HG03103 (cell line): ENCODE measurements around the gene NRP2.
A peak's percentile ranks its signal among the peaks of the same experiment; 100 is the strongest.

Source experiments
- ATAC-seq: cut with Tn5 transposase; IDR thresholded peaks from one replicate; pipeline ENCODE4 v1.9.1; 2021; ENCODE audit warnings: low read depth; ENCODE audit not compliant: unreplicated experiment

Gene NRP2

DNA sequence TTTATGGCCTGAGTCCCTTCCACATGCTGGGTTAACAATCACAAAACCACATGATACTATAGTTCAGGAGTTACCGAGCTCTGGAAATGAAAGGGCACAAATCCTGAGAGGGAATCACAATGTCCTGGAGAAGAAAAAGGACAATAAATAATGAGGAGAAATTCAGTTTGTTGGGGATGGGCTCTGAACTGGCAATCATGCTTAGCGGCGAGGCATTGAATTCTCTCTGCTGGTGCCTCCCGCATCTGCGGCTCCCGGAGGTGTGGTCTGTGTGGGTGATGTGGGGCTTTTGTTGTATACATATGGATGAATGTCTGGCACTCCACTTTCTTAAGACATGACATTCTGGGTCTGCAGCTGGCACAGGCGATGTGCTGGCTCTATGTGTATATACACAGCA is 46.1 kb downstream of the NRP2 start:
- no peak for ATAC-seq

DNA sequence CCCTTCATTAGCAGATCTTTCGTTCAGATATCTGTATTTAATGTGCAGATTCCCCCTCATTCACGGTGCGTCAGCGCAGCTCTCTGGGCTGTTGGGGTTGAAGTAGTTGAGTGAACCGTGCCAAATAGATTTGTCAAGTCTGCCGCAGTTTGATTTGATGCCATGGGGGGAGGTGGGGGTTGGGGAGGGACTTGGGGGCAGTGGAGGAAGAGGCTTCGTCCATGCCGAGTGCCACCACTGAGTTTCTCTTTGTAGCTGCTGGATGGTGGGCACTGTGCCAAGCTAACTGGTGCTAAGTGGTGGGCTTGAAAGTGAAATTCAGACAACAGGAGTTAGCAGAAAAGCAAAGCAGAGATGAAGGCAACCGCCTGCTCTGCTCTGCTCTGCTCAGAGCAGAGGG is 47.9 kb downstream of the NRP2 start:
- ATAC-seq: no peak

DNA sequence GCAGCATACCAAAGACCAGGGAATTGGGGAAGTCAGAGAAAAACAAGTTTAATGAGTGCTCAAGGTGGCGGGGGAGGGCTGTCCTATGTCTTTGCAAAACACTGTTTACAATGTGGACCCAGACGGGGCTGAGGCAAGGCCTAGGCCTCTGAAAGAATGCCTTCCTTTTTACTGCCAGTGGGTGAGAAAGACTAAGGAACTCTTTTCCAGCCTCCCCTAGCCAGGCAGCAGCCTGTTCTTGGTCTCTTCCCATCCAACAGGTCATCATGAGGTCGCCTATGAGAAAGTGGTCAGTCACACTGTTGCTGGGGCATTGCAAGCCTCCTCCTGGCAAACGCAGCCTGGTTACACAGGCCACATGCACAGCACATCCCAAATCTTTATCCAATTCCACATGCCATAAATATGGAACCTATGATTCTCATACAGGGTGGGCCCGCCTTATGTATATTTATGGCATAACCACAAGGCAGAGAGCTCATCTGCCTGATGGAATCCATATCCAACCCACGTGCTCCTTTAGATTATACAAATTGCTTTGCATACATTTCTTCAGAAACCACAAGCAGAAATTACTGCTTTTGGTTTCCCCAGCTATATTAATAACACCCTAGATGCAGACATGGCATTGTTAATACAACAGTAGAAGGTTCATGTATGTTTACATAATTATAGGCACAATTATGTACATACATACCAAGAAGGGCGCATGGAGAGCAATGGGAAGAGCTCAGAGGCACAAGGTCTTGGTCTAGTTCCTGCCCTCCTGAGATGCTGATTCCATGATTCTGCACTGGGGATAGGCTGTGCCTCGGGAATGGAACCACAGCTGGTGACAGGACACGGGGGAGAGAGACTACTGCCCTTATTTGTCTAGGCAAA is 48.6 kb downstream of the NRP2 start:
- ATAC-seq: no peak

DNA sequence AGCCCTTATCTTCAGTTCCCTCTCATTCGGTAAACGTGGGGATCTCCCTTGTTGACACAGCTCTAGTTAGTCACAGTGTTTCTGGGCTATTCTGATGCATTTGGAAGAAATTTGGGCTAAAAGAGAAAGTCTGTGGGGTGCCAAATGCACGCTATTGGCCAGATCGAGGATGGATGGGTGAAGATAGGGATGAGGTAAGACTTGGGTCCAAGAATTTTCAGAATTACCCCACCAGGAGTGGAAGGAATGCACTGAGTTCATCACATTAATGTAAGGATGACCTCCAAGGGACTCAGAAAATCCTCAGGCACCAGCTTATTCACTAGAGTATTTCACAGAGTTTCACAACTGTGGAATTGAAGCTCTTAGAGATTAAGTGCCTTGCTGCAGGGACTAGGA is 49.3 kb downstream of the NRP2 start:
- ATAC-seq: peak; percentile 49

DNA sequence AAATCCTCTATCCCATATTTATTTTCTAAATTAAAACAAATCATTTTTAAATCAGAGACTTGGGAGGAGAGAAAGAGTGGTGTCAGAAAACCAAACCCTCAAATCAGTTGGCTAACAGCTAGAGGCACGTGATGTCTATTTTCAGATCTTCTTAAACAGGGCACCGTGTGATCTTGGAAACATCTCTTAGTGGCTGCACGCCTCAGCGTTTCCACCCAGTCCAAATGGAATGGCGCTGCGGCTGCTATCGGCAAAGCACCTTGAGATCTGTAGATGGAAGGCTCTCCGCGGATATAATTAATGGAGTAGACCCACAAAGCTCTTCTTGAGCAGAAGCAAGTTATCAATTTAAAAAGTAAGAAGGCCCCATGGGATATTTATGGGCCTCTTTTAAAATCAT is 50.0 kb downstream of the NRP2 start:
- ATAC-seq: no peak

DNA sequence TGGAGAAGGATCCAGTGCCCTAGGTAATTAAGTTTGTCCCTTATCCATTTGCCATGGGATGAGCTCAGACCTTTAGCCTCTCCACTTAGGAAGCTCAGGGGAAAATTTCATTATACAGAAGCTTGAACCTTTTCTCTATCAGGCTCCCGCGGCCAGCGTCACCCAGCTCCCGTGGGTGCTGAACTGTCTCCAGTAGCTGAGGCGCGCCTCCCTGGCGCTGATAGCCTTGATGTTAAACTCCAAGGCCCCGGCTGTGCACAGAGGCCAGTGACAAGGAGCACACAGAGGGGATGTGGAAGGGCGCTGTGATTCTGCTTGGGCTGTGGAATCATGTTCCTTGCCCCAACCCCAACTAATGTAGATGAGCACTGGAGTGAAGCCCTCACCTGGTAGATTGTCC is 50.8 kb downstream of the NRP2 start:
- ATAC-seq: no peak

DNA sequence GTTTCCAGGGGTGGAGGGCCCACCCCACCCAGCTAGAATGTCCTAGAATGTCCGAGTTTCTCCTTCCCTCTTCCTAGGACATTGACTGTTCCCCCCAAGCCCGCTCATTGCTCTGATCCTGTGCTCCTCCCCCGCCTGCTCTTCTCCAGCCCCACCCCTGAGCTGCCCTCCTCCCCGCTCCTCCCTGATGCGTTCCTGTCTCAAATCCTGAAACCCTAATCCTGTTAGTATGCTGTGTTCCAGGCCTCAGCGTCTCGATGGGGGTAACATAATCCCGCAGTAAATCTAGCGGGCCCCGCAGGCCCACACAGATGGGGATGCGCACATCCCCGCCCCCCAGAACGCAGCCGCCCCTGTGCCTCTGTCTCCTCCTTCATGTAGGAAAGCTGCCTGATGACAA is 51.3 kb downstream of the NRP2 start:
- no peak for ATAC-seq

DNA sequence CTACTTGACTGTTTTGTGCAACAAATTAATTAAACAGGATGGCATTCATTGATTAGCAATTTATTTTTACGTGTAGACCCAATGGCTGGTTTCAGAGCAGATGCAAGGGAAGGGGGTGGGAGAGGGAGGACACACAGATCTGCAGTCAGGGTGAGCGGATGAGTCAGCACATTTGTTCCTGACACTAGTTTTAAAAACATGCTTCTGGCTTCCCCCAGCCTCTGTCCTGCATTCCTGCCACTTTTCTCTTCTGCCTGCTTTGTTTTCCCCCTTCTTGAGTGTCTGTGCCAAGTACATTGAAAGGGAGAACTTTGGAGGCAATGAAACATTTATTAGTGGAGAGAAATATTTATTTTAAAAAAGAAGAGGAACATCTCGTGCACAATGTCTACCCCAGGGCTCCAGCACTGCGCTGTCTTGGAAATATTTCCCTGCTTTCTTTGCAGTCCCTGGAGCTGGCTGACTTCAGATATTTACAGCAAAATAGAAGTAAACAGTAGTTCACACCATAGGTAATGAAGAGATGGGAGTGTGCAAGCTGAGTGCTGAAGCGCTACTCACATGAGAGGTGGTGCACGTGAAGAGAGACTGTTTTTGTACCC is 52.2 kb downstream of the NRP2 start:
- no peak for ATAC-seq

DNA sequence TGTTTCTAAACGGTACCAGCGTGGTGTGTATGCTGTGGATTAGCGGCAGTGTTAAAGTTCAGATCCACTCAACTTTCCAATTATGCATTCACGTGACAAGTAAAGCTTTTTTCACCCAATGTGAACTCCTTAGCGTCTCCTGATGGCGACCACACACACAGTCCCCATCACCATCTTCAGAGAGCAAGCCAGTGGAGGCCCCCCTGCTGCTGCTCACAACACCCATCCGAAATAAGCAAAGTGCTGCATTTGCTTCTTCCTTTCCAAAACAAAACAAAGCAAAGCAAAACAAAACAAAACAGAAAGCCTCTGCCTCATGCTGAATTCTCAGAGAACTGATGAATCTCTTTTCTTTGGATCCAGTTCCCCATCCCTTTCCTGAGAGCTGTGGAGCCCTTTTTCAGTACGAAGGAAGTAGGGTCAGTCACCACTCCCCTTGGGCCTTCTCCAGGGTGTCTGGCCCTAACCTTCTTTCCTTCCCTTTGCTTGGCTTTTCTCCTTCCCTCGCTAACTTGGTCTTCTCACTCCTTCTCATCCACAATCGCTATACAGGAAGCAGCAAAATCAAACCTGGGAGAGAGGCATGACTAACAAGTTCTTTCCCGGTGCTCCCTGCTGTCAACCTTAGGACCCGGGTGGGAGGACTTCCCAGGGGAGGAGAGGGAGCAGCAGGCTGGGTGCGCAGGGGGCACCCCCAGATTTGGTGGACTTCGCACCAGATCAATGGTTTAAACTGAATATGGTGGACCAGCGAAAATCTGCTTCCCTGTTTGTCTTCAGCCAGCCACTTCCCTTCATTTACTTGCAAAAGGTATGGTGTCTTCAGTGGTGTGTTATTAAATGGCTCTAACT is 56.0 kb downstream of the NRP2 start:
- no peak for ATAC-seq

DNA sequence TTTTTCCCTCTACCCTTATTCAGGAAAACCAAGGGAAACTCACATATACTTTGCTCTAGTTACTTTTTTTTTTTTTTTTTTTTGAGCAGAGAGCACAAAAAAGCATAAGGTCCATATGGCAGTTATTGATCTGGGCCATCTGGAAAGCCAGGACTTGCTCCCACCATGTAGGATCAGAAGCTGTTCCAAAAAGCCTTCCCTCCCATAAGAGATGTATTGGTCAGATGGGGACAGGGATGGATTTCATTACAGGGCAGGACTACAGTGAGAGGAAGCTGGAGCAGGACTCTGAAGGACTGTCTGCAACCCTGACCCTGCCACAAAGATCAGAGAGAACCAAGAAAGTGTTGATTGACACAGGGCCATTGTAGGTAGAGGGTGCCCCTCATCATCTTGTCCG is 57.3 kb downstream of the NRP2 start:
- ATAC-seq: no peak

DNA sequence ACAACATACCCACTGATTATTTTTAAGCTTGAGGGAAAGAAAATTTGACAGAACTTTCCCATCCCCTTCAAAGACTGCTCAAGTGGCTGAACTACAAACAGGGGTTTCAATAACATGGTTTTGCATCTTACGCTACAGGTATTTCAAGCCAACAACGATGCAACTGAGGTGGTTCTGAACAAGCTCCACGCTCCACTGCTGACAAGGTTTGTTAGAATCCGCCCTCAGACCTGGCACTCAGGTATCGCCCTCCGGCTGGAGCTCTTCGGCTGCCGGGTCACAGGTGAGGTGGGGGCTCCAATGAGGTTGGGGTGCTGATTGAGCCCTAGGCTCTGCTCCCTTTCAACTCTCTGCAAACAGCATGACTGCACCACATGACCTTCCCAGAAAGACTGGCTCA is 58.1 kb downstream of the NRP2 start:
- no peak for ATAC-seq

DNA sequence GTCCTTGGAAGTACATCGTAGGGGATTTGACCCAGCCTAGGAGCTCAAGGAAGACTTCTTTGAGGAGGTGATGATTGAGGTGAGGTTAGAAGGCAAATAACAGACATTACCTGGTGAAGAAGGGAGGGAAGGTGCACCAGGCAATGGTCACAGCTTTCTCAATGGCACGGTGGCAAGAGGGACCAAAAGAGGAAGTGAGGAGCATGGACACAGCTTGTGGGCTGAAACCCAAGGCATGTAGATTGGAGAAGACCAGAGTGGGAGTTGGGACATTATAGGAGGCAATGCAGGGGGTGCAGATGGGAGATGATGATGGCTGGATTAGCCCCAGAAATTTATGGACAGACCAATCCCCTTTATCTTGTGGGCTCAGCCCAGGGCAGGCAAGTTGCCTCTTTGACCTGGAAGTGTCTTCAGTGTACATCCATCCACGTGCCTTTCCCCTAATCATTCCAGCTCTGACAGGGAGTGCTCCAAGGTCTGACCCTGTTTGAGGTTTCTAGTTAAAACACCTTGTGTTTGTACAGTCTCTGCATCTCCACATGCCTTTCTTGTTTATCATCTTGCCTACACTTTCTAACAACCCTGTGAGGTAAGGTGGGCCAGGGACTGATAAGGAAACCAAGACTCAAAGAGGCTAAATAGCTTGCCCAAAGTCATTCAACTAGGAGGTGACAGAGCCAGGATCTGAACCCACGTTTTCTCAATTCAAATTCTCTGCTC is 59.1 kb downstream of the NRP2 start:
- ATAC-seq: no peak

DNA sequence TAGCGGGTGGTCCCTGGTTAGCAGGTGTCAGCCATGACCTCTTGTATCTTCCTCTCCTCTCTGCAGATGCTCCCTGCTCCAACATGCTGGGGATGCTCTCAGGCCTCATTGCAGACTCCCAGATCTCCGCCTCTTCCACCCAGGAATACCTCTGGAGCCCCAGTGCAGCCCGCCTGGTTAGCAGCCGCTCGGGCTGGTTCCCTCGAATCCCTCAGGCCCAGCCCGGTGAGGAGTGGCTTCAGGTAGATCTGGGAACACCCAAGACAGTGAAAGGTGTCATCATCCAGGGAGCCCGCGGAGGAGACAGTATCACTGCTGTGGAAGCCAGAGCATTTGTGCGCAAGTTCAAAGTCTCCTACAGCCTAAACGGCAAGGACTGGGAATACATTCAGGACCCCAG is 60.8 kb downstream of the NRP2 start:
- ATAC-seq: no peak

DNA sequence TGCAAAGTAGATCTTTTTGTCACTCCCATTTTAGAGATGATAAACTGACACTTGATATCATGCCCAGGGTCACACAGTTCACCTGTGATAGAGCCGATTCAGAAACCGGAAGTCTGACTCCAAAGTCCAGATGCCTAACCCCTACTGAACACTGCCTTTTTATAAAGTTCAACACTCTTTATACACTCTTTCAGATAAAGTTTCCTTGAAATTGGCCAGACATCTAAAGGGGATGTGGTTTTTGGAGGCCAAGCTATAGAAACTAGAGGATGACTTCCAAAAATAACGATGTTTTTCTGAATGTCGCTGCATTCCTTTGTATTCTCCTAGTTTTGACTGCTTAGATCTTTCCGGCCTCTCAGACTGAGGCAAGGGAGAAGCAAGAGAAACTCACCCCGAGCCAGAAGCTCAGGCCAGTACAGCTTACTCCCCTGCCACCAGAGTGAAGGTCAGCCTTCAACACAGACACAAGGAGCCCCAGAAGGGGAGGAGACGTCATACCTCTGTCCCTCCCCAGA is 61.8 kb downstream of the NRP2 start:
- no peak for ATAC-seq

DNA sequence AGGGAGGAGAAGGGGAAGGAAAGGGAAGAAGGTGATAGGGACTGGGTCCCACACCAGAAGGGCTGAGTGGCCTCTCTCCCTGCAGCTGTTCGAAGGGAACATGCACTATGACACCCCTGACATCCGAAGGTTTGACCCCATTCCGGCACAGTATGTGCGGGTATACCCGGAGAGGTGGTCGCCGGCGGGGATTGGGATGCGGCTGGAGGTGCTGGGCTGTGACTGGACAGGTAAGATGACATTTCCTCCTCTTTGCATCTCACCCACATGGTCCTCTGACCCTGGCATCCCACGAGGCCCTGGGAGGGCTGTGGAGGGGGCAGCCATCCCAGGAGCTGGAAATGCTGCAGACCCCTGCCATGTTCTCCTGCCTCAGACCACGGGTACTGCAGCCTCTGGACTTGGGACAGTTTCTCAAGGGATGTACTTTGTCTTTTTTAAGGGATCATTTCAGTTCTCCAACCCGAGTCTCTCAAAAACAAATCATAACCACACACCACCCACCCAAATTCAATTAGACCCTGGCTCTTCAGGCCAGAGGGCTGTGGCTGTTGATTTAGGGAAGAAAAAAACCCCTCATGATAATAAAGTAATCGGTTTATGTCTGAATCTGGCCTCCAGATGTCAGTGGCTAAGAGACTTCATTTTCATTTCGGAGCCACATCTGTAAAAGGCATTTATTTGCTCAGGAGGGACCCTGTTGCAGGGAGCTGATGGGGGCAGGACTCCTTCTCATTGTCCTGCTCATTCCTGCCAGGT is 63.5 kb downstream of the NRP2 start:
- no peak for ATAC-seq

DNA sequence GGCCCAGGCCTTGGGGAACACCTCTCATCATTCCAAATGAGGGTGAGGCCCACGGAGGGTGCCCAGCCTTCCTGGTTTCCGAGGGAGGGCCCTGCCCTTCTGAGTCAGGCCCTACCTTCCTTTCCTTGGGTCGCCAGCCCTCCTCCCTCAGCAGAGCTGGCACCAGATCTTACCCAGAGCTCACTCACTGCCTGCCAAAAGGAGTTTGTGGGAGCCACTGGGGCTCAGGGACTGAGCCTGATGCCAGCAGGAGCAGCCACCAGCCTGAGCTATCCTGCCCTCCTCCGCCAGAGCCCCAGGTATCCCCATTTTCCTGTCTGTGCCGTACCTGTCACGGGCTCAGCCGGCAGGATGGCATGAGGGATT is 64.1 kb downstream of the NRP2 start:
- no peak for ATAC-seq

DNA sequence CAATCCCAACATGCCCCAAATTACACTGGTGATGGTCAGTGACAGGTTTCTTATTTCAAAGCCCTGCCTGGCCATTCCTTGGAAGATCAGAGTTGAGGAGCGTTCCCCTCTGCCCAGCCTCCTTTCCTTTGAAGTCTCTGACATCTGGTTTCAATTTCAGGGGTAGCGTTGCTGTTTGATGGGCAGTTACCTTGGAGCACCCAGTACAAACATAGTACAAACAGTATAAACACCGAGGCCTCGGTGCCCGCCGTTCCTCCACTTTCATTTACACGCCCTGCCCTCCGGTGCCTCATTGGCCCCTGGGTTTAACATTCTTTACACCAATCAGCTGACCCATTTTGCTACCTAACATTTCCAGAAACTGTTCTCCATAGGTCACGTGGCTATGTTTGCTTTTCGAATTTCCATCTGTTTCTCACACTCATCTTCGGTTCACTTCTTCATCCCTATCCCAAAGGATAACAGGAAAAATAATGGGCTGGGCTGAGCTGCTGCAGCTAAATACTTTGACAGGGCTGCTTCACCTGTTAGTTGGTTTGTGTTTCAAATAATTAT is 65.6 kb downstream of the NRP2 start:
- no peak for ATAC-seq

DNA sequence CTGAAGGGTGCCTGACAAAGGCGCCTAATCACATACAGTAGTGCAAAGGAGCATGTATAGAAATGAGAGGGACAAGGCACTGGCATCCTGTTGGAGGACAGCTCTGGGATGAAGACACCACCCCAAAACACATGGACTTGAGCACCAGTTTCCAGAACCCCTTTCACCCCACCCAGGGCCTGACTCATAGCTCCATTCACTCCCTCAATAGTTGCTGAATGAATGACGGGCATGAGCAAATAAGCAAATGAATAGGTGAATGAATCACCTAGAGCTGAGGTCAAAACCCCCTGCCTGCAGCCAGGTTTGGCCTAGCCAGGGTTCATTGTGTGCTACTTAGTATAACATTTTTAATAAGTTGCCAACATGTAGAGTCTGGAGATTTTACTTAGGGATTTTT is 66.3 kb downstream of the NRP2 start:
- no peak for ATAC-seq

DNA sequence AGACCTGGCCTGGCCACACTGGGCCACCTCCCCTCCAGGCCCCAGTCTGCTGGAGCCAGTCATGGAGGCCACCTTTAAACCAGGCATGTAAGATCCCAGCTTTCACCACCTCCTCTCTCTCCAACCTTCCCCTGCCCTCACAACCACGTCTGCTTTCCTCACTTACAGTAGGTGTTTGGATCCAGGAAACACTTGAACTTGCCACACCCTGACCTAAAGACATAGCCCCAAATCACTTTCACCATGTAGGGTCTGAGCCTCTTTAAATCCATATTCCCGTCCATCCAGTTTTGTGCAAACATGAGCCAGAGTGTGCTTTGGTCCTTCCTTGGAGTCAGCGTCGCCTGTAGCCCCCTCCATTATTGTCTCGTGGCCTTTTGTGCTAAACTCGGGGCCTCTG is 66.8 kb downstream of the NRP2 start:
- ATAC-seq: no peak

DNA sequence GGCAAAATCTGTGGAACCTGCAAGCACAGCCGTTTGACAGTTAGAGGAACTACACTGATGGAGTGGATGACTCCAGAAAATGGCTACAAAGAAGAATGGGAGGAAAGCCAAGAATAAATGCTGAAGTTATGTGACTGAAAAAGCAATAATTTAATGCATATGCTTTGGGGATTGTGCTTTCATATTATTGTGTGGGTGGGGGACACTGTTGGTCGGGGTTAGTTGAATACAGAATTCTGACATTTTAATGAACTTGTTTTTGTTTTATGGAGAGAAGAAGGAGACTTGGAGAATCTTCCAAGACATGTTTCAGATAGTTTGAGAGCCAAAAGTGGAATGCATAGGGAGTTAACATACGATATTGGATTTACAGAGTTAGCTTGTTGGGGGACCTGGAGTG is 68.5 kb downstream of the NRP2 start:
- no peak for ATAC-seq
